Measurements from ENCODE around the gene NOVA2.

The NOVA2 gene

GRCh38 chr19:45911291-45911690 is 62.4 kb downstream of the NOVA2 start:
- POLR2A ChIA-PET (ENCODE audit: low non-redundant PET) = no interaction called here
- H3K27ac ChIP-seq = no peak overlapping the region
- CTCF ChIA-PET = no interaction called here
- DNase-seq (ENCODE audit: low spot score) = no peak
- TF ChIP-seq CTCF (conservative IDR thresholded peaks at IDR 0.05; ENCODE audit: low read depth) = no peak

DNA sequence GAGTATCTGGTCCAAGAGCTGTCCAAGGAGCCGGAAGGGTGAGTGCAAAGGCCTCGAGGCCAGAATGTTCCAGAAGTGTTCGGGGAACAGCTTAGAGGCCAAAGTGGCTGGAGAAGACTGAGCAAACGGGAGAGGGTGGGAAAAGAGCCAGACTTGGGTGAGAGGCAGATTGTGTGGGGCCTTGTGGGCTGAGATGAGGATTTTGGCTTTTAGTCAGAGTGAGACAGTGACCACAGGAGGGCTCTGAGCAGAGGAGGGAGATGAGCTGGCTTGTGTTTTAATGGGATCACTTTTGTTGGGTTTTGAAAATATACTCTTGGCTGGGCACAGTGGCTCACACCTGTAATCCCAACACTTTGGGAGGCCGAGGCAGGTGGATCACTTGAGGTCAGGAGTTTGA is 64.7 kb downstream of the NOVA2 start:
- POLR2A ChIA-PET (ENCODE audit: low non-redundant PET) = interaction anchor here (0.5 kb wide), 1 partner anchor 49 kb away, joined by 5 read pairs; no protein-coding TSS in a partner anchor
- H3K27ac ChIP-seq = no peak overlapping the region
- no peak for DNase-seq (ENCODE audit: low spot score)
- CTCF ChIA-PET = no interaction called here
- TF ChIP-seq CTCF (conservative IDR thresholded peaks at IDR 0.05; ENCODE audit: low read depth) = no peak

DNA sequence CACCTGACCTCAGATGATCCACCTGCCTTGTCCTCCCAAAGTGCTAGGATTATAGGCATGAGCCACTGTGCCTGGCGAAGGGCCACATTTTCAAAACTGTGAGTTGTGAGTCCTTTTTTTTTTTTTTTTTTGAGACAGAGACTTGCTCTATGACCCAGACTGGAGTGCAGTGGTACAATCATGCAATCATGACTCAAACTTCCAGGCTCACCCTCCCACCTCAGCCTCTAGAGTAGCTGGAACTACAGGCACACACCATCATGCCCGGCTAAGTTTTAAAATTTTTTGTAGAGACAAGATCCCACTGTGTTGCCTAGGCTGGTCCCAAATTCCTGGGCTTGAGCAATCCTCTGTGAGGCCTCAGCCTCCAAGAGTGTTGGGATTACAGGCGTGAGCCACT is 67.4 kb downstream of the NOVA2 start:
- peak overlapping the region; percentile 61 for H3K27ac ChIP-seq
- DNase-seq (ENCODE audit: low spot score) = no peak
- CTCF ChIA-PET = no interaction called here
- TF ChIP-seq CTCF (conservative IDR thresholded peaks at IDR 0.05; ENCODE audit: low read depth) = no peak
- POLR2A ChIA-PET (ENCODE audit: low non-redundant PET) = no interaction called here

- CTCF ChIA-PET = no interaction called here
- H3K27ac ChIP-seq = no peak overlapping the region
- TF ChIP-seq CTCF (conservative IDR thresholded peaks at IDR 0.05; ENCODE audit: low read depth) = no peak
- no peak for DNase-seq (ENCODE audit: low spot score)
- POLR2A ChIA-PET (ENCODE audit: low non-redundant PET) = no interaction called here
Measured at GRCh38 chr19:45905011-45905410, 68.7 kb downstream of the NOVA2 start.

DNA sequence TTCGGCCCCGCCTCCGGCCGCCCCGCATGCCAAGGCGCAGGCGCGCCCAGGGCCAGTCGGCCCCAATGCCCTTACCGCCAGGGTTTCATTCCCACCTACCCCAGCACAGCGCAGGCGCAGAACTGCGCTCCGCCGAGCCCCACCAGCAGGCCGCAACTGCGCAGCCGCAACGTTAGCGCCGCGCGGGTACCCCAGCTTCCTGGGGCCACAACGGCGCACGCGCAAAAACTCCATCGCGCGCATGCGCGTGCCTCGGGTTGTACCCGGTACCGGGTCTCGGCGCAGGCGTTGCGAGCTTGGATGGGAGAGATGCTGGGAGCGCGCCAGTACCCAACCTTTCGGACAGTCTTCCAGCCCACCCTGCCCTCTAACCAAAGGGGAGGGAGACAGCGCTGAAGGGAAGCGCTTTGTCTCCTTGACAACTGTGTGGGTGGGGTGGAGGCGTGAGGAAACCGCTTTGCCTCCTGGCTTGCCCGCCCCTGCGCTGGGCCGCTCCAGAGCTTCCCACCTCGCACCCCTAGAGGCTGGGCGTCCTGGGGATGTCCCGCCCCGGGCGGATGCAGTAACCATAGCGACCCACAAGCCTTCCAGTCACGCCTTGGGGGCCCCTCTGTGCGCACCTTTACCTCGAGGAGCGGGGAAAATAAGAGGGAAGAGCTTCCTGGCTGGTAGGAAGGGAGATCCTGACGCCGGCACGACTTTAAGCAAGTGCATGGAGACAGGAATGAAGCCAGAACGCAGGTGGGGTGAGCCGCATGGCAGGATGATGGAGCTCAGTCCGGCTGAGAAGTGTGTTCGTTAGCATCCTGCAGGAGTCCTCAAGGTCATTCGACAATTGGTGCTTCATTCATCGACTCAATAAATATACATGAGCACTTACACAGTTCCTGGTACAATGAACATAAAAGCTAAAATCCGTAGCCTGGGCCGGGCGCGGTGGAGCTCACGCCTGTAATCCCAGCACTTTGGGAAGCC is 70.7 kb downstream of the NOVA2 start:
- ChIA-PET CTCF (no interaction called here), POLR2A (ENCODE audit: low non-redundant PET) (interaction anchor here (0.5 to 0.6 kb wide), 3 partner anchors 17 to 232 kb away, joined by 3 to 6 read pairs (median 4); partner anchors contain the start of gene IRF2BP1)
- H3K27ac ChIP-seq = peak overlapping the region; percentile 85
- no peak for TF ChIP-seq CTCF (conservative IDR thresholded peaks at IDR 0.05; ENCODE audit: low read depth)
- peak; percentile 100 for DNase-seq (ENCODE audit: low spot score)

DNA sequence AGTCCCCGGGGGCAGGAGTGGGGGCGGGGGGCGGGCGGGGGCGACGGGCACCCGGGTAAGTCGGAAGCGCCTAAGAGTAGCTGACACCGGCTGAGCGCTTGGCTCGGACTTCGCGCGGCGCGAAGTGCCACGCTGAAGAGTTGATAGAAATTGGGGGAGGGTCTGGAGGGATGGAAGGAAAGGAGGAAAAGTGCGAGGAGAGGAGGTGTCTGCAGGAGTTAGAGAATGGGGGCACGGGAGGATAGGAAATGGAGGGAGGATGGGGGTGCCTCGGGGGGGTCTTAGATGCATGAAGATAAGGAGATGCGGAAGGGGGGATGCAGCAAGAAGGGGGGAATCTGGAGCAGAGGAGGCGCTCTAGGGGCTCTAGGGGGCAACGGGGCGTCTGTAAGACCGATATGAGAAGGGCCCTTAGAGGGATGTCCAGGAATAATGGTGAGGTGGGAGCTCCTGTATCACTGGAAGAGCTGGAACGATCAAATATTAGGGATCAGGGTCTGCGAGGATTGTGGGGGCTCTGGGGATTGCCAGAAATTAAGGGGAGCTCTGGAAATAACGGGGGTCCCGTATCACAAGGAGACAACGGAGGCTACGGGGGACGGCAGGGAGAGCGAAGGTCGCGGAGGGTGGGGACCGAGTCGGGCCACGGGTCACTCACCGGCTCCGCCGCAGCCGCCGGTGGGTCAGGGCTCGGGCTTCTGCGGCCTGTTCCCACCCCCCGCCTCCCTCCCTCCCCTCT is 71.6 kb downstream of the NOVA2 start, which contains the start of gene MYPOP:
MYPOP (minus strand) TSS at position 702 of the 739 bp plus-strand sequence. CDS start 840 bp downstream, outside the sequence.
- TF ChIP-seq CTCF (conservative IDR thresholded peaks at IDR 0.05; ENCODE audit: low read depth) = no peak
- DNase-seq (ENCODE audit: low spot score) = no peak
- POLR2A ChIA-PET (ENCODE audit: low non-redundant PET) = interaction anchor here (0.5 to 0.6 kb wide), 2 partner anchors 16 to 232 kb away, joined by 3 to 6 read pairs; partner anchors contain the start of gene IRF2BP1
- CTCF ChIA-PET = interaction anchor here (0.6 to 1.2 kb wide), 3 partner anchors 160 to 396 kb away, joined by 3 read pairs; no protein-coding TSS in a partner anchor
- peak within 1 kb of the TSS; percentile 85 for H3K27ac ChIP-seq

Measured in RWPE1 (cell line).